ENCODE data around the gene C19orf44.

C19orf44 gene

DNA sequence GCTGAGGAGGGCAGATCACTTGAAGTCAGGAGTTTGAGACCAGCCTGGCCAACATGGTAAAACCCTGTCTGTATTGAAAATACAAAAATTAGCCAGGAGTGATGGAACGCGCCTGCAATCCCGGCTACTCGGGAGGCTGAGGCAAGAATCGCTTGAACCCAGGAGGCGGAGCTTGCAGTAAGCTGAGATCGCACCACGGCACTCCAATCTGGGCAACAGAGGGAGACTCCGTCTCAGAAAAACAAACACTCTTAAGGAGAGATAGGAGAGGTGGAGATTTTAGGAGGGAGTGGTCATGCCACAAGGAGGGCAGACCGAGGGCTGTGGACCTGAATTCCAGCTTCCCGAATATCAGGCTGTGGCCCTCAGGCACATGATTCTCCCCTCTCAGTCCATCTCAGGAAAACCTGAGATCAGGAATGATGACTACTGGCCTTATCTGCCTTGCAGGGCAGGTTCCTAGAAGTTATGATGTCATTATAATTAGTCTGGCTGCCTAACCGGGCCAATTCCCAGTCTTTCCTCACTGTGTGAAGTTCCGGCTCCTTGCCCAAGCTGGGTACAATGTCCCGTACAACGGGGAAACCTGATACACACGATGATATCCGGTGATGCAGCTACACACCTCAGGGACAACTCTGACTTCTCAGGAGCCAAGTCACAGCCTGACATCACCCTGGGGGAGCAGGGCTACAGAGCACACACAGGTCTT, 73.6 kb downstream of the C19orf44 start:
- no peak for DNase-seq (ENCODE audit: low read depth)
- TF ChIP-seq, protein P1, sequence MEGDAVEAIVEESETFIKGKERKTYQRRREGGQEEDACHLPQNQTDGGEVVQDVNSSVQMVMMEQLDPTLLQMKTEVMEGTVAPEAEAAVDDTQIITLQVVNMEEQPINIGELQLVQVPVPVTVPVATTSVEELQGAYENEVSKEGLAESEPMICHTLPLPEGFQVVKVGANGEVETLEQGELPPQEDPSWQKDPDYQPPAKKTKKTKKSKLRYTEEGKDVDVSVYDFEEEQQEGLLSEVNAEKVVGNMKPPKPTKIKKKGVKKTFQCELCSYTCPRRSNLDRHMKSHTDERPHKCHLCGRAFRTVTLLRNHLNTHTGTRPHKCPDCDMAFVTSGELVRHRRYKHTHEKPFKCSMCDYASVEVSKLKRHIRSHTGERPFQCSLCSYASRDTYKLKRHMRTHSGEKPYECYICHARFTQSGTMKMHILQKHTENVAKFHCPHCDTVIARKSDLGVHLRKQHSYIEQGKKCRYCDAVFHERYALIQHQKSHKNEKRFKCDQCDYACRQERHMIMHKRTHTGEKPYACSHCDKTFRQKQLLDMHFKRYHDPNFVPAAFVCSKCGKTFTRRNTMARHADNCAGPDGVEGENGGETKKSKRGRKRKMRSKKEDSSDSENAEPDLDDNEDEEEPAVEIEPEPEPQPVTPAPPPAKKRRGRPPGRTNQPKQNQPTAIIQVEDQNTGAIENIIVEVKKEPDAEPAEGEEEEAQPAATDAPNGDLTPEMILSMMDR (IDR thresholded peaks at IDR 0.05; ENCODE audit: low read depth, low read length) = no peak
- no peak for TF ChIP-seq POLR2A (IDR thresholded peaks at IDR 0.05; ENCODE audit: extremely low read depth, insufficient read length)
- no peak for TF ChIP-seq MAX (IDR thresholded peaks at IDR 0.05; ENCODE audit: low read depth, low read length)
- no peak for TF ChIP-seq MYC (IDR thresholded peaks at IDR 0.05; ENCODE audit: low read depth, low read length)
- no peak overlapping the region for H3K4me3 ChIP-seq (ENCODE audit: low read depth, low read length)
